H1 (cell line): Measurements from ENCODE around the gene KAZALD1. TPM values are rescaled to one million over a fixed set of nuclear protein-coding genes. Genes with fewer than 3 reads are reported as not detected.

Source experiments
- CTCF ChIA-PET: fragments of 300-600 bp; sonication (Branson Sonifier 250); formaldehyde crosslinking; loops from one replicate; lab custom pipeline; 2021; ENCODE audit not compliant: partially characterized antibody; lab: Charles Lee
- POLR2A ChIA-PET: fragments of 300-600 bp; sonication (Branson Sonifier 250); formaldehyde crosslinking; loops from one replicate; lab custom pipeline; 2021; ENCODE audit warnings: inconsistent platforms; ENCODE audit not compliant: partially characterized antibody; lab: Charles Lee
- DNase-seq, 2 experiments: peaks; one replicate each; pipeline versions ENCODE4 v3.0.0 to v3.0.0-alpha.2; 2010 to 2022; ENCODE audit warnings: low spot score in 2 of 2, low read depth in 1 of 2, mixed read lengths in 1 of 2
- FAIRE-seq: peaks from 2 replicates; lab custom pipeline; 2011; peaks lifted over from hg19 to GRCh38; lab: Jason Lieb, UNC
- H2AFZ ChIP-seq: 2 replicates; pipeline ENCODE4 v1.8.1; 2012; ENCODE audit warnings: low read length, inconsistent platforms
- H2AK5ac ChIP-seq: 2 replicates; pipeline ENCODE4 v1.6.1; 2013; ENCODE audit warnings: low read depth, low read length
- H2BK120ac ChIP-seq: replicated peaks from 2 replicates; pipeline ENCODE3; 2013; ENCODE audit warnings: low read depth, low read length, inconsistent platforms
- H2BK12ac ChIP-seq: 2 replicates; pipeline ENCODE4 v1.6.1; 2013; ENCODE audit warnings: low read depth, low read length
- H2BK15ac ChIP-seq: 2 replicates; pipeline ENCODE4 v1.6.1; 2013; ENCODE audit warnings: low read length
- H2BK20ac ChIP-seq: 2 replicates; pipeline ENCODE4 v1.6.1; 2013; ENCODE audit warnings: low read length
- H2BK5ac ChIP-seq: 2 replicates; pipeline ENCODE4 v1.6.1; 2013; ENCODE audit warnings: low read depth, low read length
- H3K14ac ChIP-seq: 2 replicates; pipeline ENCODE4 v1.6.1; 2013; ENCODE audit warnings: inconsistent platforms; ENCODE audit not compliant: insufficient read length
- H3K18ac ChIP-seq: 2 replicates; pipeline ENCODE4 v1.6.1; 2013; ENCODE audit warnings: low read length; ENCODE audit errors: extremely low read depth
- H3K23ac ChIP-seq: 2 replicates; pipeline ENCODE4 v1.6.1; 2013; ENCODE audit warnings: inconsistent platforms; ENCODE audit not compliant: insufficient read length
- H3K23me2 ChIP-seq: 2 replicates; pipeline ENCODE4 v1.6.1; 2013; ENCODE audit warnings: low read depth, low read length
- H3K27ac ChIP-seq: 2 replicates; pipeline ENCODE4 v1.6.1; 2011; ENCODE audit warnings: low read depth, low read length, inconsistent platforms
- H3K27me3 ChIP-seq, 4 experiments: replicated peaks in 1 of 4; 1 replicate in 1 of 4; 2 replicates in 3 of 4; pipeline versions ENCODE4 v1.6.1 to v1.8.1; 2011 to 2013; ENCODE audit warnings: low read length in 3 of 4, mild to moderate bottlenecking in 3 of 4, inconsistent platforms in 2 of 4, mixed read lengths in 2 of 4, moderate library complexity in 1 of 4; ENCODE audit not compliant: control insufficient read depth in 3 of 4, insufficient read depth in 3 of 4; ENCODE audit errors: extremely low read depth in 1 of 4
- H3K36me3 ChIP-seq, 4 experiments: 2 replicates each; pipeline versions ENCODE4 v1.6.1 to v1.8.1; 2011 to 2013; ENCODE audit warnings: mild to moderate bottlenecking in 4 of 4, low read length in 3 of 4, moderate library complexity in 2 of 4, control low read depth in 1 of 4, inconsistent platforms in 1 of 4; ENCODE audit not compliant: insufficient read depth in 4 of 4, control insufficient read depth in 2 of 4
- H3K4ac ChIP-seq: replicated peaks from 2 replicates; pipeline ENCODE3; 2013; ENCODE audit warnings: low read length, low read depth, mixed read lengths, inconsistent platforms; ENCODE audit not compliant: insufficient read length
- H3K4me1 ChIP-seq, 4 experiments: replicated peaks in 1 of 4; 1 replicate in 1 of 4; 2 replicates in 3 of 4; pipeline versions ENCODE4 v1.6.1 to v1.8.1; 2011 to 2013; ENCODE audit warnings: low read length in 3 of 4, inconsistent platforms in 2 of 4, mixed read lengths in 1 of 4; ENCODE audit not compliant: insufficient read depth in 4 of 4, control insufficient read depth in 3 of 4
- H3K4me2 ChIP-seq, 2 experiments: 2 replicates each; pipeline versions ENCODE4 v1.6.1 to v1.8.1; 2011 to 2013; ENCODE audit warnings: low read depth in 2 of 2, low read length in 2 of 2, control low read depth in 1 of 2, inconsistent platforms in 1 of 2, mild to moderate bottlenecking in 1 of 2; ENCODE audit not compliant: insufficient read depth in 1 of 2
- H3K4me3 ChIP-seq, 4 experiments: fragments of 200-600, 300-600 bp in 1 of 4; sonication (generic), shearing (Covaris generic), sonication (Bioruptor Twin) in 1 of 4; 2 replicates each; pipeline versions ENCODE4 v1.5.1 to v1.8.1; 2011 to 2016; ENCODE audit warnings: low read length in 4 of 4, low read depth in 3 of 4, control low read depth in 2 of 4, inconsistent platforms in 2 of 4, mild to moderate bottlenecking in 2 of 4, mixed read lengths in 1 of 4, moderate library complexity in 1 of 4; ENCODE audit not compliant: insufficient read depth in 2 of 4; ENCODE audit errors: extremely low read depth in 1 of 4
- H3K56ac ChIP-seq: replicated peaks from 2 replicates; pipeline ENCODE3; 2013; ENCODE audit warnings: low read depth, mild to moderate bottlenecking, mixed read lengths, low read length, inconsistent platforms; ENCODE audit not compliant: insufficient read length
- H3K79me1 ChIP-seq: 2 replicates; pipeline ENCODE4 v1.6.1; 2013; ENCODE audit warnings: low read depth, low read length, control low read depth
- H3K79me2 ChIP-seq, 2 experiments: 2 replicates each; pipeline versions ENCODE4 v1.6.1 to v1.8.1; 2012 to 2013; ENCODE audit warnings: low read length in 2 of 2, mild to moderate bottlenecking in 2 of 2, inconsistent platforms in 1 of 2; ENCODE audit not compliant: insufficient read depth in 2 of 2, control insufficient read depth in 1 of 2
- H3K9ac ChIP-seq, 4 experiments: replicated peaks in 1 of 4; 1 replicate in 1 of 4; 2 replicates in 3 of 4; pipeline versions ENCODE4 v1.6.1 to v1.8.1; 2011 to 2013; ENCODE audit warnings: low read depth in 3 of 4, low read length in 3 of 4, control low read depth in 2 of 4, mild to moderate bottlenecking in 2 of 4, moderate library complexity in 2 of 4, inconsistent platforms in 1 of 4; ENCODE audit errors: extremely low read depth in 1 of 4
- H3K9me3 ChIP-seq, 2 experiments: 2 replicates each; pipeline versions ENCODE4 v1.6.1 to v1.8.1; 2012 to 2013; ENCODE audit warnings: mild to moderate bottlenecking in 2 of 2, moderate library complexity in 2 of 2, control low read depth in 1 of 2, inconsistent platforms in 1 of 2, low read depth in 1 of 2, low read length in 1 of 2, mixed read lengths in 1 of 2; ENCODE audit not compliant: insufficient read depth in 2 of 2
- H4K20me1 ChIP-seq, 2 experiments: replicated peaks in 1 of 2; 2 replicates each; pipeline versions ENCODE3 to v1.8.1; 2011 to 2013; ENCODE audit warnings: inconsistent platforms in 2 of 2, low read length in 2 of 2, mild to moderate bottlenecking in 1 of 2; ENCODE audit not compliant: insufficient read depth in 2 of 2, control insufficient read depth in 1 of 2
- H4K5ac ChIP-seq: 2 replicates; pipeline ENCODE4 v1.6.1; 2013; ENCODE audit warnings: low read length, low read depth, mixed read lengths, inconsistent platforms; ENCODE audit not compliant: insufficient read length
- H4K8ac ChIP-seq: 2 replicates; pipeline ENCODE4 v1.8.0; 2013; ENCODE audit warnings: mild to moderate bottlenecking, moderate library complexity, low read length, inconsistent platforms; ENCODE audit not compliant: insufficient read depth; ENCODE audit errors: extremely low read depth
- H4K91ac ChIP-seq: replicated peaks from 2 replicates; pipeline ENCODE3; 2013; ENCODE audit warnings: low read length, mixed read lengths, inconsistent platforms; ENCODE audit not compliant: insufficient read length
- WGBS, 2 experiments: shearing (Covaris generic) in 1 of 2; methylation state at CpG; one replicate each; pipeline versions ENCODE4 v1.1.6 to v1.1.7; 2013 to 2015; ENCODE audit warnings: low lambda C conversion rate in 2 of 2, mixed read lengths in 2 of 2, inconsistent platforms in 1 of 2, low coverage in 1 of 2, missing lambda C conversion rate in 1 of 2; ENCODE audit not compliant: insufficient replicate concordance in 2 of 2, insufficient coverage in 1 of 2, insufficient read length in 1 of 2; ENCODE audit errors: extremely low coverage in 1 of 2, missing lambda C conversion rate in 1 of 2; 5-methylcytosine and 5-hydroxymethylcytosine counted together
- polyA plus RNA-seq, 7 experiments: library from polyadenylated mRNA; depleted of rRNA in 3 of 7; stranded (reverse) in 5 of 7; unstranded in 2 of 7; fragments of >200 nt in 5 of 7; fragments of 200-250 nt in 2 of 7; gene quantifications; 1 replicate in 5 of 7; 2 replicates in 1 of 7; 4 replicates in 1 of 7; pipeline versions ENCODE4 v1.2.1 to v1.2.3, GENCODE V29; 2011 to 2013; ENCODE audit warnings: missing spikeins in 2 of 7, mixed read lengths in 2 of 7
- total RNA-seq: library from RNA; stranded (reverse); fragmentation: NEBNext Ultra II Directional; extraction: Animal tissue kit (Norgen Biotek cat#: 25700); gene quantifications from 2 replicates; pipeline ENCODE4 v1.2.1, GENCODE V29; 2021

The KAZALD1 gene
- total and polyA plus RNA-seq, 2 of the 8 experiments (the other 6 are each of a cell fraction or from before 2014, with no cell fraction given): 0.65 to 1.9 TPM

DNA sequence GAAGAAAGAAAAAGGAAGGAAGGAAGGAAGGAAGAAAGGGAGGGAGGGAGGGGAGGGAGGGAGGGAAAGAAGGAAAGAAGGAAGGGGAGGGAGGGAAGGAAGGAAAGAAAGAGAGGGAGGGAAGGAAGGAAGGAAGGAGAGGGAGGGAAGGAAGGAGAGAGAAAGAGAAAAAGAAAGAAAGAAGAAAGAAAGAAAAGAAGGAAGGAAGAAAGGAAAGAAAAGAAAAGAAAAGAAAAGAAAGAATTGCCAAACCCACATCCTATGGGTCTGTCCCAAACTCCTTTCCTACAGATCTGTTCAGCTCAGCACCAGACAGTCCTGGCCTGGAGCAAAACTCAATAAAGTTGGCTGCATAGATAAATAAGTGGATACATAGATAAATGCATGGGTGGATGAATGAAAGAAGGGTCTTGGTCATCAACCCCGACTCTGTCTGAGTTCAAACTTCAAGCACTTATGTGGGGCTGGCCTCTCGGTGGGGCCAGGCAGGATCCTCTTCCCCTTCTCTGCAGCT lies 52.2 kb downstream of the KAZALD1 start:
- no peak overlapping the region for H2BK120ac ChIP-seq
- no peak overlapping the region for H3K4ac ChIP-seq
- no peak overlapping the region for H2BK5ac ChIP-seq
- no peak overlapping the region for H2AK5ac ChIP-seq
- H4K91ac ChIP-seq: no peak overlapping the region
- POLR2A ChIA-PET: no interaction called here
- peaks cover 0 to 3% of the 10 kb centered on the region in 2 experiments for H4K20me1 ChIP-seq
- DNase-seq (no peak), FAIRE-seq (no peak)
- no peak overlapping the region for H4K5ac ChIP-seq
- no peaks in the 10 kb centered on the region for H3K79me1 ChIP-seq
- H2BK20ac ChIP-seq: no peak overlapping the region
- H3K4me3 ChIP-seq: no peak overlapping the region
- no peak overlapping the region for H3K9ac ChIP-seq
- H4K8ac ChIP-seq: no peak overlapping the region
- no peak overlapping the region for H3K27ac ChIP-seq
- H3K56ac ChIP-seq: no peak overlapping the region
- H3K9me3 ChIP-seq: no peaks in the 10 kb centered on the region
- peaks cover 4 to 16% (median 12%) of the 10 kb centered on the region in 4 experiments for H3K27me3 ChIP-seq
- no peak overlapping the region for H2AFZ ChIP-seq
- no peaks in the 10 kb centered on the region for H3K23me2 ChIP-seq
- CTCF ChIA-PET: interaction anchor here (0.7 to 4.0 kb wide), 3 partner anchors 19 to 72 kb away, joined by 3 to 25 read pairs (median 3); no protein-coding TSS in a partner anchor
- H3K18ac ChIP-seq: no peak overlapping the region
- no peaks in the 10 kb centered on the region for H3K79me2 ChIP-seq
- no peak overlapping the region for H3K4me2 ChIP-seq
- H3K4me1 ChIP-seq: peaks cover 0 to 15% (median 4%) of the 10 kb centered on the region in 4 experiments; a peak in 6 of 7 replicates
- no peak overlapping the region for H3K23ac ChIP-seq
- H2BK15ac ChIP-seq: no peak overlapping the region
- H3K14ac ChIP-seq: no peak overlapping the region
- no peaks in the 10 kb centered on the region for H3K36me3 ChIP-seq
- H2BK12ac ChIP-seq: no peak overlapping the region
- 84% methylated on average over 2 of the region's 2 CpGs; no CpG with 5 or more reads in 1 of the 2 experiments for WGBS, 2 experiments
